NAMALWA (cell line): ENCODE results near the gene PLPP4.
"Not testable (repeated sequence)": the region's sequence is repeated elsewhere in the genome, so short reads cannot be mapped to it uniquely, and the experiment has no call there.

Experiments used
- DNase-seq: peaks from one replicate; pipeline ENCODE4 v3.0.0-alpha.2; 2015; ENCODE audit warnings: low spot score

PLPP4 gene

DNA sequence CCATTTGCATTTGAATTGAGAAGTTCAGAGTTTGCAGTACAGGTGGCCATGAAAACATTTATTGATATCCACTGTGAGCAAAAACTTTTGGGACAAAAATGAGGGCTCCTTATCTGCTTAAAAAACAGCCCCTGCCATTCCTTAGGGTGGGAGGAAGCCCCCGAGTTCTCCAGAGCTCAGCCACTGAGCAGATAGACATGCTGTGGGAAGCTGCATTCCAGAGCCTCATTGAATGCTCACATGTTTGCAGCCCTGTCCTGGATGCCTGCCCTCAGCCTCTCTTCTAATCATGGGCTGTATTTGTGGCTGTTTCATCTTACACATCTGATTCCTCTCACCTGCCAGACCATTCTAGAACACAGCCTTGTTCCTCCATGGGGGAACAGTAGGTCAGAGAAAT lies 33.3 kb downstream of the PLPP4 start:
- DNase-seq, result no peak

GRCh38 chr10:120492346-120492745 lies 35.3 kb downstream of the PLPP4 start:
- DNase-seq, result no peak

GRCh38 chr10:120493411-120494312 lies 36.6 kb downstream of the PLPP4 start:
- no peak for DNase-seq

GRCh38 chr10:120494313-120494710 lies 37.3 kb downstream of the PLPP4 start:
- DNase-seq, result no peak

GRCh38 chr10:120495226-120496009 lies 38.4 kb downstream of the PLPP4 start:
- DNase-seq, result no peak

GRCh38 chr10:120499883-120500282 lies 42.9 kb downstream of the PLPP4 start:
- DNase-seq, result no peak

DNA sequence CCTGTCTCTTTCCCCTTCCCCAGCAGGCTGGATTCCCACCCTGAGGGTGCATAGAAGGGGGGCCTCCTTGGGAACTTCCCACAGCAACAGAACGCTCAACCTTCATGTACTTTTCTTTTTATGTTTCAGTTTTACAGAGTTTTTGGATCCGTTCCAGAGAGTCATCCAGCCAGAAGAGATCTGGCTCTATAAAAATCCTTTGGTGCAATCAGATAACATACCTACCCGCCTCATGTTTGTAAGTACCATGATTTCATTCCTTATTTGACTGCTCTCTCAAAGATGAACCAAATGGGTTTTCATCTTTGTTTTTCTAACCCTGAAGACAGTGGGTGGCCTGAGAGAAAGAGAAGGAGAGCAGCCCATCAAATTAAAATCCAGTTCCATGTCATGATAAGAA lies 46.7 kb downstream of the PLPP4 start:
- DNase-seq, result no peak

DNA sequence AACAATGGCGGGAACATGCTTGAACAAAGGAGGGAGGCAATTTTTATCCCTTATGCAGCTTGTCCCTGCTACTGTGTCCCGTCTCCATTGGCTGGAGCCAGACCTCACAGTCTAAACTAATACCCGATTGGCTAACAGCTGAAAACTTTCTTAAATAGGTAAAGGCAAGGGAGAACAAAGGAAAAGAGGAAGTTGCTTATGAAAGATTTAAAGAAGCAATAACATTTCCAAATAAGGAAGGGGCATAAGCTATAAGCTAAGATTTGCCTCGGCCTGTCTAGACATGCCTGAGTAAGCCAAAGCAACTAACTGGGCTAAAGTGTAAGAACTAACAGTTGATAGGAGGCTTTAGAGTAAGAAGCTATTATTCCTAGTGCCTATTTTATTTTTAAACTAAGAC lies 47.2 kb downstream of the PLPP4 start:
- not testable (repeated sequence) for DNase-seq

- no peak for DNase-seq
Measured at GRCh38 chr10:120505056-120505455, 48.0 kb downstream of the PLPP4 start.

- DNase-seq, result no peak
Measured at GRCh38 chr10:120505866-120506265, 48.8 kb downstream of the PLPP4 start.

DNA sequence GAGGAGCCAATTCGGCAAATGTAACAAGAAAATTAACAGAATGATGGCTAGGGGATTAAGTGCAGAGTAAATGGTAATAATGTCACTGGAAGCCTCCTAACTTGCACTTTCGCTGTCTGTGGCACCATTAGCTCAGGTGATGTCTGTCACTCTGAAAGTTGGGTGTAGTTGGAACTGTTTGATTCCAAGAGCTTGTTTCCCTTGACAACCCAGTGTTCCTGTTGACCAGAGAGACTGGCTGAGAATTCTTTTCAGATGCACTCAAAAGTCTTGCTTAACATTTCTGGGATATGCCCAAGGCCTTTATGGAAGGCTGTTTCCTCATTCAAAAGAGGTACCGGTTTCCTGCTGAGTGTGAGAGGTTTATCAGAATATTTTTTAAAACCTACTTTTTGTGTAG lies 49.6 kb downstream of the PLPP4 start:
- no peak for DNase-seq

GRCh38 chr10:120507175-120507574 lies 50.1 kb downstream of the PLPP4 start:
- no peak for DNase-seq

DNA sequence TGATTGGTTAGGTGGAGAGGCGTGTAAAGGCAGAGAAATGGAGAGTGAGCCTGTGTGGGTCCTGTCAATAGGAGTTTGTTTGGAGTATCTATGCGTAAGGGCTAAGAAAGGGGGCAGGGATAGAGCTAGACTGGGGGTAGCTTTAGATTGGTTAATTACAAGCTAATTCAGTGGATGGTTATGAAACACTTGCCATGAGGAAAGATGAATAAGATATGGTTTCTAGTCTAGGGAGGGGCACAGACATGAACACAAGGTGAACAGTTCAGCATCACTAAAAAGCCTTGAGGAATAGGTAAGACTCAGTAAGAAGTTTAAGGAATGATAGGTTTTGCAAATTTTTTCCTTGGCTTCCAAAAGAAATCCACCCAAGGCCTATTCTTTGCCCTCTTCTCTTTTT lies 50.6 kb downstream of the PLPP4 start:
- no peak for DNase-seq

- no peak for DNase-seq
Measured at GRCh38 chr10:120508393-120508792, 51.4 kb downstream of the PLPP4 start.

GRCh38 chr10:120508966-120509365 lies 51.9 kb downstream of the PLPP4 start:
- no peak for DNase-seq

DNA sequence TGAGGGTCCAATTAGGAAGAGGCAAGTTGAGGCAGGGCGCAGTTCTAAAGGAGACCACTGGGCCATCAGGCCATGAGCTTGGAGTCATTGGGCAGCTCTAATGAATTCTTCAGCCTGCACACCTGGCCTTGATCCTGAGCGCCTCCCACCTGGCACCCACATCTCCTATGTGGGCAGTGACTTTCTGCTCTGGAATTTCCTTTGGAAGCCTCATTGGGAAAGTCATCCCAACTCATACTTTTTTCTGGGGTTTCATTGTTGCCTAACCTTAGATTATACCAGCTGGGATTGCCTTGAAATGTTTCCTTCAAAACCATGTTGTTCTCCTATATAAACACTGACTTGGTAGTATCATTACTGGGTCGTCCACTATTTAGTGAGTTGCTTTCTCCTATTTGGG lies 54.1 kb downstream of the PLPP4 start:
- no peak for DNase-seq

GRCh38 chr10:120513307-120513796 lies 56.3 kb downstream of the PLPP4 start:
- DNase-seq, result no peak

DNA sequence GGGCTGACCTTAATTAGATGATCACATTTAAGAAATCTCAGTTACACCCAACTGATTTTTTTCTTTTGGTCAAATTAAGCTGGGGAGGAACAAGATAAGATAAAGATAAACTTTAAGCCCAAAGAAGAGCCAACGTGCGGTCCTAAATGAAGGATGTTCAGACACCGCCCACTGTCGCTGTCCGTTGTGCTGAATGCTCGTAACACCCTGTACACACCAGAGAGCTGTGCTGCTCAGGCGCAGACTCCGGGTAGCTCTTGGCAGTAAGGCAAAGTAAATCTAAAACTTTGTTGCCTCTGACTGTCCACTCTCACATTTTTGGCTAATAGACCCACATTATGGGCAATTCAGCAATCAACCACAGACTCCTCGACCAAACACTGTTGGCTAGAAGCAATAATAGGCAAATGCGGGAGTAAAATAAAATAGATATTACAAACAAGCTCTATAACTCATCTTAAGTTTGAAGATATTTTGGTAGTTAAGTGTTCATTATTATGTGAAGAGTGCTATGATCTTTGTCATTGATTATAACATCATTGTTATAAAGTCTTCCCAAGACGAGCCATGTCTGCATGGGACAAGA lies 57.1 kb downstream of the PLPP4 start:
- peak; percentile 37 for DNase-seq

DNA sequence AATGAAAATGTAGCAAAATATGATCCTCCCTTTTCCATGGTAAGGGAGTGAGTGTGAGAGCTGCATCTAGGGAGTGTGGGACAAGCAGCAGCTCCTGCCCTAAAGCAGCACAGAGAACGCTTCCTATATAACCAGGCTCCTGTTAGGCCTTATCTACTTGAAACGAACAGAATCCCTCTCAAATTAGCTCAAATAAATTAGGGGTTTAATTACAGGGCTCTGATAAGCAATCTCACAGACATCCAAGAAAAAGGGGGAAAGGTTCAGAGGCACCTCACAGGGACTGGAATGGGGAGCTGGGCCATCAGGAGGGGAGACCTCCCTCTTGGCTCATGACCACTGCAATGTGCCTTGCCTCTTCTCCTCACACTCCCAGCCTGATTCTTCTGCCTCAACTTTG lies 57.9 kb downstream of the PLPP4 start:
- DNase-seq, result no peak

GRCh38 chr10:120515741-120516140 lies 58.7 kb downstream of the PLPP4 start:
- no peak for DNase-seq

- no peak for DNase-seq
Measured at GRCh38 chr10:120516426-120516825, 59.4 kb downstream of the PLPP4 start.

DNA sequence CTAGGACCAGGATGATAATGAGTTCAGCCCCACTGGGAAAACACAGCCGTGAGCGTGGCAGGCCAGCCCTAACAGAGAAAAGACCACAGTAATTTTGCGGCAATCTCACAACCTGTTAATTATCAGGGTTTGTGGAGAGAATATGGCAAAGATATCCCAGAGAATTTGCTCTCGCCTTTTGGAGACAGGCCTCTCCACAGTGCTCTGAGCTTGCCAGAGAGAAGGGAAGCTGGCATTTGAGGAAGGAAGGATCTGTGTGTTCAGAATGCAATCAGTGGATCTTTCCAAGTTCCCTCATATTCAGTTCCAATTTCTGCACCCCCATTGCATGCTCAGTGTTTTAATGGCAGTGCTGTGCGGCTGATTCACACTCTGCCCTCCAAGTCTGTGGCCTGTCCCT lies 60.2 kb downstream of the PLPP4 start:
- no peak for DNase-seq
